GM12878 (cell line): ENCODE measurements around the gene SUGP2. TPM values are rescaled to one million over a fixed set of nuclear protein-coding genes. Genes with fewer than 3 reads are reported as not detected.

ENCODE experiments used
- ATAC-seq: fragments of 200-7000 bp; cut with Tn5 transposase; 3 replicates; pipeline ENCODE4 v1.9.1; 2020; ENCODE audit warnings: mild to moderate bottlenecking, moderate library complexity
- BruUV-seq: library from RNA; stranded (reverse); fragments of 400-500 nt; replicated peaks from 2 replicates; lab custom pipeline; 2021; lab: Mats Ljungman, UMichigan
- CTCF ChIA-PET: fragments of 300-600 bp; sonication (Branson Sonifier 250); formaldehyde crosslinking; extraction: SDS; loops from one replicate; lab custom pipeline; 2021; ENCODE audit warnings: inconsistent platforms; lab: Yijun Ruan, JAX
- POLR2A ChIA-PET: fragments of 350-600 bp; formaldehyde crosslinking; extraction: SDS; loops from one replicate; lab custom pipeline; 2021; ENCODE audit warnings: inconsistent platforms; lab: Charles Lee
- RAD21 ChIA-PET: fragments of 300-600 bp; sonication (Branson Sonifier 250); formaldehyde crosslinking; loops from one replicate; lab custom pipeline; 2023; ENCODE audit warnings: antibody characterized with exemption; ENCODE audit not compliant: unreplicated experiment; lab: Charles Lee
- SMC1A ChIA-PET: fragments of 300-600 bp; sonication (Branson Sonifier 250); formaldehyde crosslinking; loops from one replicate; lab custom pipeline; 2023; ENCODE audit not compliant: unreplicated experiment, uncharacterized antibody; lab: Charles Lee
- DNase-seq: peaks from one replicate; pipeline ENCODE4 v3.0.0-alpha.2; 2011; ENCODE audit warnings: low read depth, low spot score
- FAIRE-seq: peaks from 3 replicates; lab custom pipeline; 2011; peaks lifted over from hg19 to GRCh38; lab: Jason Lieb, UNC
- H2AFZ ChIP-seq: 2 replicates; pipeline ENCODE4 v1.6.0; 2011; ENCODE audit warnings: low read depth, low read length, control low read depth; ENCODE audit not compliant: control insufficient read depth
- H3K27ac ChIP-seq: 2 replicates; pipeline ENCODE4 v1.5.1; 2011; ENCODE audit warnings: control low read depth; ENCODE audit not compliant: control insufficient read depth, insufficient read depth
- H3K27me3 ChIP-seq, 2 experiments: replicated peaks in 1 of 2; 2 replicates each; pipeline versions ENCODE4 v1.6.0 to v1.6.1; 2011; ENCODE audit warnings: low read length in 1 of 2; ENCODE audit not compliant: control insufficient read depth in 2 of 2, insufficient read depth in 2 of 2
- H3K36me3 ChIP-seq, 2 experiments: 2 replicates each; pipeline ENCODE4 v1.5.1; 2011; ENCODE audit warnings: low read length in 1 of 2; ENCODE audit not compliant: control insufficient read depth in 2 of 2, insufficient read depth in 2 of 2
- H3K4me1 ChIP-seq: 2 replicates; pipeline ENCODE4 v1.6.1; 2011; ENCODE audit warnings: mild to moderate bottlenecking, low read length, moderate library complexity, mixed read lengths; ENCODE audit not compliant: control insufficient read depth, insufficient read depth
- H3K4me2 ChIP-seq: 2 replicates; pipeline ENCODE4 v1.6.0; 2011; ENCODE audit warnings: control low read depth; ENCODE audit not compliant: control insufficient read depth, insufficient read depth
- H3K4me3 ChIP-seq: fragments of 200-600 bp; sonication (generic); 2 replicates; pipeline ENCODE4 v1.5.1; 2016
- H3K79me2 ChIP-seq: 2 replicates; pipeline ENCODE4 v1.6.0; 2011; ENCODE audit warnings: low read length; ENCODE audit not compliant: control insufficient read depth, insufficient read depth
- H3K9ac ChIP-seq: 2 replicates; pipeline ENCODE4 v1.8.0; 2011; ENCODE audit warnings: low read length, control low read depth, mixed read lengths; ENCODE audit not compliant: control insufficient read depth, insufficient read depth
- H3K9me3 ChIP-seq: replicated peaks from 3 replicates; pipeline ENCODE4 v1.5.1; 2011; ENCODE audit warnings: mild to moderate bottlenecking, low read length; ENCODE audit not compliant: control insufficient read depth, insufficient read depth
- H4K20me1 ChIP-seq: 2 replicates; pipeline ENCODE4 v1.6.0; 2011; ENCODE audit not compliant: control insufficient read depth, insufficient read depth
- E4F1 ChIP-seq: fragments of 450-650 bp; IDR thresholded peaks from 2 replicates; pipeline ENCODE4 v1.6.1; 2018; ENCODE audit warnings: borderline replicate concordance, mild to moderate bottlenecking; ENCODE audit not compliant: partially characterized antibody
- HCFC1 ChIP-seq: fragments of 150-350 bp; IDR thresholded peaks from 2 replicates; pipeline ENCODE4 v1.6.1; 2014; ENCODE audit warnings: low read length
- JUND ChIP-seq: IDR thresholded peaks from 2 replicates; pipeline ENCODE4 v1.6.1; 2012; ENCODE audit warnings: low read depth, mild to moderate bottlenecking, low read length, improper control_type of control experiment, moderate library complexity
- MTA2 ChIP-seq: fragments of 450-650 bp; IDR thresholded peaks from 2 replicates; pipeline ENCODE4 v1.6.1; 2016; ENCODE audit warnings: low read depth, mild to moderate bottlenecking, moderate library complexity
- NBN ChIP-seq: fragments of 450-650 bp; IDR thresholded peaks from 2 replicates; pipeline ENCODE4 v1.6.1; 2016
- POLR2AphosphoS5 ChIP-seq: IDR thresholded peaks from 2 replicates; pipeline ENCODE4 v1.6.1; 2011; ENCODE audit warnings: mild to moderate bottlenecking, low read length, inconsistent platforms
- WGBS: methylation state at CpG from one replicate; pipeline ENCODE4 v1.1.6; 2016; ENCODE audit warnings: low lambda C conversion rate; ENCODE audit not compliant: insufficient replicate concordance, insufficient coverage; ENCODE audit errors: missing lambda C conversion rate; 5-methylcytosine and 5-hydroxymethylcytosine counted together
- in situ Hi-C: fragments of 300-500 bp; cut with MboI; formaldehyde crosslinking; loops from 9 replicates; pipeline ENCODE4 v1.14.3; 2018; ENCODE audit warnings: mixed read lengths
- intact Hi-C: fragments of 100-400 bp; cut with micrococcal nuclease; formaldehyde crosslinking; loops from one replicate; pipeline ENCODE4 v1.14.2; 2022; ENCODE audit not compliant: unreplicated experiment
- polyA plus RNA-seq, 11 experiments: library from polyadenylated mRNA; depleted of rRNA in 4 of 11; unstranded in 6 of 11; stranded (reverse) in 5 of 11; fragments of >200 nt; fragmentation: Nextera tagmentation in 4 of 11; fragmentation: Illumina TruSeq in 1 of 11; extraction: Ambion mirVana in 4 of 11; extraction: Trizol in 1 of 11; gene quantifications; 1 replicate in 1 of 11; 2 replicates in 10 of 11; pipeline versions ENCODE4 v1.2.1 to v1.2.3, GENCODE V29; 2011 to 2016; ENCODE audit warnings: inconsistent platforms in 2 of 11, missing spikeins in 2 of 11, low read depth in 1 of 11
- total RNA-seq, 4 experiments: library from RNA; depleted of rRNA in 3 of 4; stranded (reverse); fragments of >200 nt in 3 of 4; fragmentation: Illumina TruSeq in 1 of 4; extraction: Trizol in 1 of 4; gene quantifications; 2 replicates each; pipeline versions ENCODE4 v1.2.1 to v1.2.3, GENCODE V29; 2013 to 2021

Gene SUGP2
- total and polyA plus RNA-seq, 10 of the 15 experiments (the other 5 are each of a cell fraction or from before 2014, with no cell fraction given) = 15.0 to 120 (median 57.2) TPM

- Histone ChIP-seq H3K9ac (no peak overlapping the region), H2AFZ (no peak overlapping the region), H3K27ac (no peak overlapping the region), H3K4me2 (no peak overlapping the region), H3K79me2 (no peaks in the 10 kb centered on the region), H3K4me1 (no peaks in the 10 kb centered on the region), H3K4me3 (no peak overlapping the region), H3K9me3 (no peaks in the 10 kb centered on the region)
- ChIA-PET POLR2A (no interaction called here), CTCF (no interaction called here), RAD21 (no interaction called here)
- in situ Hi-C loops = no loop called here
- 100% methylated on average over 7 of the region's 7 CpGs for WGBS
- BruUV-seq = no TSS peak
- FAIRE-seq = no peak
- intact Hi-C loops = no loop called here
- TF ChIP-seq MTA2 (no peak), POLR2AphosphoS5 (no peak), HCFC1 (no peak), E4F1 (no peak), JUND (no peak), NBN (no peak)
- TF ChIP-seq, all 136 proteins: peak for 0
- DNase-seq (no peak), ATAC-seq (no peak)
- Histone ChIP-seq H3K27me3 (no peaks in the 10 kb centered on the region), H3K36me3 (no peaks in the 10 kb centered on the region; a peak in 2 of 4 replicates), H4K20me1 (peaks cover 3% of the 10 kb centered on the region; the same call in 1 of the 2 replicates)
- SMC1A ChIA-PET = interaction anchor here (0.8 kb wide), 1 partner anchor 10 kb away, joined by 4 read pairs; no protein-coding TSS in a partner anchor
Measured at GRCh38 chr19:19077103-19077502, 43.8 kb upstream of the SUGP2 start.
